Left forelimb (tissue), 1 donor: Measurements from ENCODE around the gene SAMD11.
A peak's percentile ranks its signal among the peaks of the same experiment; 100 is the strongest.

Source experiments
- DNase-seq: peaks from one replicate; pipeline ENCODE4 v3.0.0-alpha.2; 2018; ENCODE audit warnings: low spot score

SAMD11 gene

GRCh38 chr1:931380-932172 lies 7.9 kb downstream of the SAMD11 start:
- no peak for DNase-seq

DNA sequence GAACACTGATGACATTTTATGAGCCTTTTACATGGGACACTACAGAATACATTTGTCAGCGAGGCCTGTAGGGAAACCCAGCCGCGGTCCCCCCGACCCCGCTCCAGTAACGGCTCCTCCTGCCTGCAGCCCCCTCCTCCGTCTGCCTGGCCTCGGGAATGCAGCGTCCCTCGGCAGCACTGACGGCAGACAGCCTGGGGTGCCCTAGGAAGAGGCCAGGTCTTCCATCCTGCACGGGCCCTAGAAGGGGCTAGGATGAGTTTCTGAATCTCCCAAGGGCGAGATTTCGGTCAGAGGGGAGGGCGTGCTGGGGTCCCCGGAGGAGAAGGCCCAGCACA lies 8.4 kb downstream of the SAMD11 start:
- DNase-seq: no peak

DNA sequence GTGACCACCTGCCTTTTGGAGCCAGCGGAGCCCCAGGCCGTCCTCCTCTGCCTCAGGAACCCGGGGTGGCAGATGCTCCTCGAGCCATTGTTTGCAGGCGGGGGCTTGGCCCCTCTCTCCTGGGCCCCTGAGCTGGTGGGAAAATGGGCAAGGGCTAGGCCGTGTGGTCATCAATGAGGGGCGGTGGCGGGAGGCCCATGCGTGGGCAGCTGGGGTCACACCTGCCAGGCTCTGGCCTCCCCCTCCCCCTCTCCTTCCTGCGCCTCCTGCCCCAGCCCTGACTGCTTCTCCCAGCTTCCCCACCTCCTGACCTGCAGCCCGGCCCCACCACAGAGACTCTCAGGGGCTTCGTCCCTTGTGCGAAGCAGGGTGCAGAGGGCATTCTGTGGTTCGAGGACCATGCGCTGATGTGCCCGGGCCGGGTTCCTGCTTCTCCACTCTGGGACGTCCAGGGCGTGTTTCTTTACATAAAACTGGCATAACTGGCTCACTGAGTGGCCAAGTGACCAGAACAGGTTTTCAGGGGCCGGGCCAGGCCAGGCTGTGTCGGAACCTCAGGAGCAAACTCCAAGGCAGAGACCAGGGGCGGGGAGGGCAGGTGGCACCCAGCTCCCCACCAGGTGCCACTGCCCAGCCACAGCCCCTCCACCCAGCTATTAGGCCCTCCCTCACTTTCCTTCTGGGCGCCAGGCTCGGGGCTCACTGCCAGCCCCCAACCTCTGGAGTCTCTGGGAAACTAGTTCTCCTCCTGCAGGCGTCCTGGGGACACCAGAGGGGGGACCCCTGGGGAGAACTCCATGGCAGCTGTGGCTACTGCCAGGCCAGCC lies 9.3 kb downstream of the SAMD11 start:
- DNase-seq: no peak

- no peak for DNase-seq
Measured at GRCh38 chr1:933603-933940, 9.8 kb downstream of the SAMD11 start.

- DNase-seq: no peak
Measured at GRCh38 chr1:934991-935750, 11.4 kb downstream of the SAMD11 start.

- no peak for DNase-seq
Measured at GRCh38 chr1:935751-936231, 12.1 kb downstream of the SAMD11 start.

- DNase-seq: no peak
Measured at GRCh38 chr1:936348-937264, 12.9 kb downstream of the SAMD11 start.

- DNase-seq: no peak
Measured at GRCh38 chr1:937521-937920, 13.8 kb downstream of the SAMD11 start.

- no peak for DNase-seq
Measured at GRCh38 chr1:938088-938683, 14.5 kb downstream of the SAMD11 start.

GRCh38 chr1:938711-939489 lies 15.2 kb downstream of the SAMD11 start:
- no peak for DNase-seq

DNA sequence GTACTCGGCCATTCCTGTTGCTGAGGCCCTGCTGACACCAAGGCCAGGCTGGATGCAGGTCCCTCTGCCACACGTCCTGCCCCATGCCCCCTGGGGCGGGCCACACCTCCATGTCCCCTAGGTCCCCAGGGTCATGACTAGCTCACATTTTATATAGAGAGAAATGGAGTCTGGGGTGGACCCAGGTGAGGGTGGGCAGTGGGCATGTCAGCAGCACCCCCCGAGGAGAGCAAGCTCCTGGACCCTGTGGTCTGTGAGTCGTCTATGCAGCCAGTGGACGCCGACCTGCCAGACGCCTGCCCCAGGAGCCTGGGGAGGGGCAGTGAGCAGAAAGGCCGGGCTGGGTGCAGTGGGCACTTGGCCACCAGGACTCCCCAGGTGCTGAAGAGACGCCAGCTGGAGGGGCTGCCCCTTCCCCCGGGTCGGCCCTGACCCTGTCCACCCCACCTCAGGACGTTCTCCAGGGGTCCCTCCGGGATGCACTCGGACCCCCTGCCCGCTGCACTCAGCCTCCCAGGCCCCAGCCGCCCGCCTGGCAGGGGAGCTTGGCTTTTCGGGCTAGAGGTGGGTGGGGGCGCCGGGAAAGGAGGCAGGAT lies 15.9 kb downstream of the SAMD11 start:
- no peak for DNase-seq

- peak; percentile 84 for DNase-seq
Measured at GRCh38 chr1:940107-941014, 16.6 kb downstream of the SAMD11 start.

GRCh38 chr1:941015-941587 lies 17.4 kb downstream of the SAMD11 start:
- DNase-seq: no peak

GRCh38 chr1:941588-942383 lies 18.1 kb downstream of the SAMD11 start:
- peak; percentile 88 for DNase-seq

DNA sequence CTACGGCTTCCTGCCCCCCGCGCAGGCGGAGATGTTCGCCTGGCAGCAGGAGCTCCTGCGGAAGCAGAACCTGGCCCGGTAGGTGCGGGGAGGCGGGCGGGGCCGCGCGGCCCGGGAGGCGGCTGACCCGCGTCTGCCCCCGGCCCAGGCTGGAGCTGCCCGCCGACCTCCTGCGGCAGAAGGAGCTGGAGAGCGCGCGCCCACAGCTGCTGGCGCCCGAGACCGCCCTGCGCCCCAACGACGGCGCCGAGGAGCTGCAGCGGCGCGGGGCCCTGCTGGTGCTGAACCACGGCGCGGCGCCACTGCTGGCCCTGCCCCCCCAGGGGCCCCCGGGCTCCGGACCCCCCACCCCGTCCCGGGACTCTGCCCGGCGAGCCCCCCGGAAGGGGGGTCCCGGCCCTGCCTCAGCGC lies 18.7 kb downstream of the SAMD11 start:
- no peak for DNase-seq

- DNase-seq: no peak
Measured at GRCh38 chr1:942864-943533, 19.3 kb downstream of the SAMD11 start.
